ENCODE results near the gene DHX15.

Gene DHX15

GRCh38 chr4:24516926-24517325 lies 67.4 kb downstream of the DHX15 start:
- TF ChIP-seq CTCF (IDR thresholded peaks at IDR 0.05), result no peak
- no peak overlapping the region for H3K4me3 ChIP-seq (ENCODE audit: low read depth in 1 of 2, low read length in 1 of 2)
- peaks cover 15% of the 10 kb centered on the region for H3K36me3 ChIP-seq
- H3K27ac ChIP-seq, result no peak overlapping the region
- H3K9me3 ChIP-seq, result no peaks in the 10 kb centered on the region
- H3K27me3 ChIP-seq, result no peaks in the 10 kb centered on the region
- no peaks in the 10 kb centered on the region for H3K4me1 ChIP-seq (ENCODE audit: control insufficient read depth in 1 of 2, insufficient read depth in 1 of 2, low read depth in 1 of 2, low read length in 1 of 2)

- no peaks in the 10 kb centered on the region for H3K9me3 ChIP-seq
- H3K27ac ChIP-seq, result no peak overlapping the region
- no peak overlapping the region for H3K4me3 ChIP-seq (ENCODE audit: low read depth in 1 of 2, low read length in 1 of 2)
- H3K36me3 ChIP-seq, result peaks cover 15% of the 10 kb centered on the region
- no peaks in the 10 kb centered on the region for H3K4me1 ChIP-seq (ENCODE audit: control insufficient read depth in 1 of 2, insufficient read depth in 1 of 2, low read depth in 1 of 2, low read length in 1 of 2)
- H3K27me3 ChIP-seq, result no peaks in the 10 kb centered on the region
- no peak for TF ChIP-seq CTCF (IDR thresholded peaks at IDR 0.05)
Observed at GRCh38 chr4:24515698-24516097, 68.7 kb downstream of the DHX15 start.

- Histone ChIP-seq H3K36me3 (peaks cover 13% of the 10 kb centered on the region), H3K4me1 (ENCODE audit: control insufficient read depth in 1 of 2, insufficient read depth in 1 of 2, low read depth in 1 of 2, low read length in 1 of 2) (no peaks in the 10 kb centered on the region)
Observed at GRCh38 chr4:24514808-24515207, 69.5 kb downstream of the DHX15 start.

GRCh38 chr4:24513718-24514117 lies 70.6 kb downstream of the DHX15 start:
- H3K36me3 ChIP-seq, result peaks cover 2% of the 10 kb centered on the region
- H3K4me3 ChIP-seq (ENCODE audit: low read depth in 1 of 2, low read length in 1 of 2), result no peak overlapping the region
- H3K9me3 ChIP-seq, result no peaks in the 10 kb centered on the region
- no peaks in the 10 kb centered on the region for H3K27me3 ChIP-seq
- H3K27ac ChIP-seq, result no peak overlapping the region
- no peaks in the 10 kb centered on the region for H3K4me1 ChIP-seq (ENCODE audit: control insufficient read depth in 1 of 2, insufficient read depth in 1 of 2, low read depth in 1 of 2, low read length in 1 of 2)
- TF ChIP-seq CTCF (IDR thresholded peaks at IDR 0.05), result no peak

More at GRCh38 chr4:24514808-24515207, 69.5 kb downstream of the DHX15 start:
- no peak overlapping the region for H3K27ac ChIP-seq
- no peak for TF ChIP-seq CTCF (IDR thresholded peaks at IDR 0.05)
- H3K9me3 ChIP-seq, result no peaks in the 10 kb centered on the region
- H3K27me3 ChIP-seq, result no peaks in the 10 kb centered on the region
- no peak overlapping the region for H3K4me3 ChIP-seq (ENCODE audit: low read depth in 1 of 2, low read length in 1 of 2)

- TF ChIP-seq CTCF (IDR thresholded peaks at IDR 0.05), result no peak
- Histone ChIP-seq H3K27ac (no peak overlapping the region), H3K36me3 (no peaks in the 10 kb centered on the region), H3K27me3 (no peaks in the 10 kb centered on the region), H3K9me3 (no peaks in the 10 kb centered on the region), H3K4me1 (ENCODE audit: control insufficient read depth in 1 of 2, insufficient read depth in 1 of 2, low read depth in 1 of 2, low read length in 1 of 2) (no peaks in the 10 kb centered on the region), H3K4me3 (ENCODE audit: low read depth in 1 of 2, low read length in 1 of 2) (no peak overlapping the region)
Observed at GRCh38 chr4:24511371-24512063, 72.8 kb downstream of the DHX15 start.

All from neutrophil (primary cell).